Erythroblast (primary cell): ENCODE data around the gene GASK1B.

ENCODE experiments used
- DNase-seq, 2 experiments: peaks; one replicate each; lab custom pipeline; 2025; lab: John Stamatoyannopoulos, UW
- GATA1 ChIP-seq: IDR thresholded peaks from 2 replicates; pipeline ENCODE4 v1.6.1; 2011; ENCODE audit warnings: low read depth, mild to moderate bottlenecking, control low read depth, low read length, moderate library complexity
- POLR2A ChIP-seq: IDR thresholded peaks from 2 replicates; pipeline ENCODE4 v1.6.1; 2011; ENCODE audit warnings: mild to moderate bottlenecking, low read length

The GASK1B gene

GRCh38 chr4:158200214-158200613 is 27.4 kb upstream of the GASK1B start:
- DNase-seq, result no peak

GRCh38 chr4:158197194-158197776 is 24.5 kb upstream of the GASK1B start:
- DNase-seq, result no peak
- no peak for TF ChIP-seq POLR2A
- TF ChIP-seq GATA1, result no peak

More at GRCh38 chr4:158200214-158200613, 27.4 kb upstream of the GASK1B start:
- TF ChIP-seq POLR2A, result no peak
- TF ChIP-seq GATA1, result no peak

GRCh38 chr4:158195297-158195696 is 22.5 kb upstream of the GASK1B start:
- no peak for TF ChIP-seq POLR2A
- TF ChIP-seq GATA1, result no peak
- DNase-seq, result no peak

- peak; percentile 27 to 51 for DNase-seq
- TF ChIP-seq POLR2A (no peak), GATA1 (no peak)
These were observed 20.4 kb upstream of the GASK1B start for GRCh38 chr4:158193171-158193749.

GRCh38 chr4:158192439-158193158 is 19.8 kb upstream of the GASK1B start:
- DNase-seq, result no peak
- TF ChIP-seq GATA1, result no peak
- no peak for TF ChIP-seq POLR2A

GRCh38 chr4:158190718-158191117 is 17.9 kb upstream of the GASK1B start:
- peak in 1 of 2 experiments; percentile 27 for DNase-seq
- TF ChIP-seq GATA1 (no peak), POLR2A (no peak)

- TF ChIP-seq POLR2A, result no peak
- no peak for TF ChIP-seq GATA1
- no peak for DNase-seq
These were observed 16.6 kb upstream of the GASK1B start for GRCh38 chr4:158189422-158189821.

- DNase-seq, result no peak
- TF ChIP-seq POLR2A, result no peak
- no peak for TF ChIP-seq GATA1
These were observed 14.0 kb upstream of the GASK1B start for GRCh38 chr4:158186815-158187214.

- DNase-seq, result no peak
- TF ChIP-seq GATA1 (no peak), POLR2A (no peak)
These were observed 9.9 kb upstream of the GASK1B start for GRCh38 chr4:158182736-158183135.

- TF ChIP-seq POLR2A (no peak), GATA1 (no peak)
- no peak for DNase-seq
These were observed 9.1 kb upstream of the GASK1B start for GRCh38 chr4:158181906-158182305.

GRCh38 chr4:158179465-158179864 is 6.6 kb upstream of the GASK1B start:
- TF ChIP-seq POLR2A (no peak), GATA1 (no peak)
- no peak for DNase-seq

- TF ChIP-seq GATA1 (no peak), POLR2A (no peak)
- no peak for DNase-seq
These were observed 4.0 kb upstream of the GASK1B start for GRCh38 chr4:158176776-158177175.

- DNase-seq, result no peak
- no peak for TF ChIP-seq GATA1
- TF ChIP-seq POLR2A, result no peak
These were observed 3.3 kb upstream of the GASK1B start for GRCh38 chr4:158176108-158176507.
